HG03575 (cell line): ENCODE measurements around the gene DLG2.
"Not testable (repeated sequence)": the region's sequence is repeated elsewhere in the genome, so short reads cannot be mapped to it uniquely, and the experiment has no call there.

Experiments used
- ATAC-seq: cut with Tn5 transposase; IDR thresholded peaks from one replicate; pipeline ENCODE4 v1.9.1; 2021; ENCODE audit not compliant: unreplicated experiment, insufficient number of reproducible peaks, low FRiP score; ENCODE audit errors: extremely low read depth

Gene DLG2

GRCh38 chr11:84993386-84993785 is 633.8 kb downstream of the DLG2 start:
- ATAC-seq, result no peak

GRCh38 chr11:84990141-84990540 is 637.0 kb downstream of the DLG2 start:
- no peak for ATAC-seq

DNA sequence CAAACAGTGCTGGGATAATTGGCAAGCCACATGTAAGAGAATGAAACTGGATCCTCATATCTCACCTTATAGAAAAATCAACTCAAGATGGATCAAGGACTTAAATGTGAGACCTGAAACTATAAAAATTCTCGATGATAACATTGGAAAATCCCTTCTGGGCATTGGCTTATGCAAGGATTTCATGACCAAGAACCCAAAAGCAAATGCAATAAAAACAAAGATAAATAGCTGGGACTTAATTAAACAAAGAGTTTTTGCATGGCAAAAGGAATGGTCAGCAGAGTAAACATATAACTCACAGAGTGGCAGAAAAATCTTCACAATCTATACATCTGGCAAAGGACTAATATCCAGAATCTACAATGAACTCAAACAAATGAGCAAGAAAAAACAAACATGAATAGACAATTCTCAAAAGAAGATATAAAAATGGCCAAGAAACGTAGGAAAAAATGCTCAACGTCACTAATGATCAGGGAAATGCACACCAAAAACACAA is 639.4 kb downstream of the DLG2 start:
- not testable (repeated sequence) for ATAC-seq

GRCh38 chr11:84981301-84981700 is 645.8 kb downstream of the DLG2 start:
- no peak for ATAC-seq

DNA sequence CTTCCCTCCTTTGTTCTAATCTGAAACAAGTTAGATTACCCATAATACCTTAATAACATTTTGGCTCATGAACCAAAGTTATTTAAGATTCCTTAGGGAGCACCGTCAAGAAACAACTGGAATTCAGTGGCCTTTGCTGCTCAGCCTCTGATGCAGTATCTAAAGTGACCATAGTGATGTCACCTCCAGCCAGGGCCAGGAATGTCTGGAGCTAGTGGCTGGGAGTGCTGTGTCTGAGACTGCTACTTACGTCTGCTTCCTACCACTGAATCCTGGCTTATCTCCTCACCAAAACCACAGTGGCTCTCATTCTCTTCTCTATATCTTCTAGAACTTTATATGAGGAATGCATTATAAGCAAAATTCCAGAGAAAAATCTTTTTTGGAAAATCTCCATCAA is 658.0 kb downstream of the DLG2 start:
- ATAC-seq, result no peak

GRCh38 chr11:84965484-84965883 is 661.7 kb downstream of the DLG2 start:
- no peak for ATAC-seq

- ATAC-seq, result no peak
Observed at GRCh38 chr11:84963240-84963639, 663.9 kb downstream of the DLG2 start.

DNA sequence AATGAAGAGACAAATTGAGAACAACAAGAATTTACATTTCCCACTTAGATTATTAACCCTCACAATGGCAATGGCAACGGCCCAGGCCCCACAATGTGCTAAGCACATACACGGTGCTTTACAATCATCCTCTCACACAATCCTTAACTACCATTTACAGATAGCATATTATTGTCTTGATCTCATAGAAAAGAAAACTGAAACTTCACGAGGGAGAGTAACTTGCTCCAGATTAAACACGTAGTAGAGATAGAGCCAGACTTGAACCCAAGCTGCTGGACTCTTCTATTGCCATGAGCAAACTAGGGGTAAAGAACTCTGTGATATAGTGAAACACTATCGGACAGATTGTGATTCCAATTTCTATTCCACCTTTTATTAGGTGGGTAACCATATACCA is 665.1 kb downstream of the DLG2 start:
- no peak for ATAC-seq

GRCh38 chr11:84958295-84958694 is 668.8 kb downstream of the DLG2 start:
- ATAC-seq, result no peak

- ATAC-seq, result no peak
Observed at GRCh38 chr11:84950569-84951270, 676.4 kb downstream of the DLG2 start.

DNA sequence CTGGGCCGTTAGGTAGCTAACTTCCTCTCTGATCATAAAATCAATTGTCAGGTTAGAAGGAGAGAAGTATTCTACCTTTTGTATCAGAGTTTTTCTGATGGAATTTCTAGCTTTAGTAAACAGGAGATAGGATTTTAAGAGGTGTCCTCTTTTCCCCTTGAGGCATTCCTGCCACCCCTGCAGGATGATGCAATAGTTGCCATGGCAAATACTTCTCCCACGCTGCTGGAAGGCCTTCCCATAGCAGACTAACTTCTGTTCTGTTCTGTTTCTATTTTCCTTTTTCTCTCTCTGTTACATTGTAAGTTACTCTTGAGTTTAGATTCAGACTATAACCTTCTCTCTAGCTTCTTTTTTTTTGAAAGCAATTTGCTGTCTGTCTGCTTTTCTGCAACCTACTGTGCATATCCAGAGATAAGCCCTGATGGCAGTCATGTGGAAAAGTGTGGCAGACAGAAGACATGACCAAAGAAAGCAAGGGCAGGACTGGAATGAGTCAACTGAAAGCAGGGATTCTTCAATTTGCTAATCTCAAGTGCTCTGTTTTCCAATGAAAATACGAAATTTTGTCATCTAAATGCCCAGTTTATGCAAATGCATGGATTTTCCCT is 679.1 kb downstream of the DLG2 start:
- ATAC-seq, result no peak

GRCh38 chr11:84947070-84947469 is 680.1 kb downstream of the DLG2 start:
- no peak for ATAC-seq

- ATAC-seq, result no peak
Observed at GRCh38 chr11:84930863-84931262, 696.3 kb downstream of the DLG2 start.

DNA sequence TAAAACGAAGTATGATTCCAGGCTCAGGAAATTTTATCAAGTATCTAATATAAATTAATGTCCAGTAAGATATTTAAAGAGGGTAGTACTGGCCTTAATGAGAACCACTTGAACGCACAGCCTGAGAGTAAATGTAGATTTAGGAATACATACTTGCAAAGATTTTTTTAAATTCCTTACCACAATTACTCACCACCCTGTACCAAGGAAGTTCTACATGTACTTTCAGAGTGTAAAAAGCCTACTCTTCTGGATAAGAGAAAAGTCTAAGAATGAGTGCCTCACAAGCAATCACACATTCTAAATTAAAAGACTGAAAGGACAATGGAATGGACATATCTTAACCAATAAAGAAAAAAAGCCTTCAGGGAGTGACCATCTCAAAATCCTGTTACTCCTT is 697.4 kb downstream of the DLG2 start:
- no peak for ATAC-seq

GRCh38 chr11:84924154-84924692 is 702.9 kb downstream of the DLG2 start:
- no peak for ATAC-seq

DNA sequence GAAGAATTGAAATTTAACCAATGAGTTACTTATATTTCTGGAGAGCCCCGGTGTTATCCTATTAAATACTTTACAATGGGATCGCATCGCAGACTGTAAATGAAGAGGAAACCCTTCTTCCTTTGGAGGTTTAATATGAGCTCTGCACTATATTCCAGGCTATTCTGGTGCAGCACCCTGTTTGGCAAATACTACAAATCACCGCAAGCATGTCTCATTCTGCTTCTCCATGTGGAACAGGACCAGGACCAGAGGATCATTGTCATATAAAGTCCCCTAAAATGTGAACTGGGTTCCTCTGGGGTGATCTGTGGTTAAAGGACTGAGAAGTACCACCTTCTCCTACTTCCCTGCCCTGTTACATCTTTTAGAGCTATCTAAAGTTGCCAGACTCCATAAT is 703.7 kb downstream of the DLG2 start:
- ATAC-seq, result no peak

GRCh38 chr11:84922836-84923235 is 704.3 kb downstream of the DLG2 start:
- ATAC-seq, result no peak

DNA sequence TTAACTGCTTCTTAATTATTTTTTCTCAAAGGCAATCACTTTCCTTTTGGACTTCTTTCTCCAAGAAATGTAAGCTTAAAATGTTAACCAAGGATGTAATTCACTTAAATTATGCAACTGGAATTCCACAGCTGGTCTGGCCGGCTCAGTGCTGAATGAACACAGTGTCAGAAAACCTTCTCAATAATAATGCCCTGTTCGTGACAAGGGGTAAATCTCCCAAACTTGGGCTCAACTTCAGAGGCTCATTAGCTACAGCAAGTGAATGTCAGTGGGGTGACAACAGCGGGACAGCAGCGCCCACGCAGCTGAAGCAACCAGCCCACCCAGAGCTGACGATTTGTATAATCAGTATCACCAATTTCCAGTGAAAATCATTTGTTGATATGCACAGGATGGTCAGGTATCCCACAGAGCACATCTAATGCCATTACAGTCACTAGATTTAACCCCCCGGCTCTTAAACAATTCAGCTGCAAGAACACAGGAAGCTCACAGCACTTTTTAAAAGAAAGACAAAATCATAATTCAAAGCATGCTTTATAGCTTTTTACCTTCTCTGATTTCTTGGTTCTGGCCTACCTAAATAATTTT is 704.8 kb downstream of the DLG2 start:
- no peak for ATAC-seq

- no peak for ATAC-seq
Observed at GRCh38 chr11:84914511-84914910, 712.6 kb downstream of the DLG2 start.

DNA sequence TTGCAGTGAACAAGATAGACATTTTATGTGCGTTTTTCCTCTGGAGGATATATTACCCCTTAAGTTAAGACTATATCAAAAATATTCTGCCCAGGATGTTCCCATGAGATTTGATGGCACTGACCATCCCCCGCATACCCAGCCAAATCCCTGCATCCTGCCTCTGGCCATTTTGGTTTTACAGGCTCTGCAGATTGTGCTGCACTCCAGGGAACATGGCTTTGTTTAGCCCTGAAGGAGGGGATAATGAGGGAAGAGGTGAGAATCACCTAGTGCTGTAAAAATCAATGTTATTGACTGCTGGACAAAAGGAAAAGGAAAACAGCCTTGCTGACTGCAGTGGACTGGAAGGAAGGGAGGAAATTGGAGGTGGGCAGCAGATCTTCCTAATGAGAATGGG is 717.4 kb downstream of the DLG2 start:
- no peak for ATAC-seq
